ENCODE measurements around the gene HLA-B.
A peak's percentile ranks its signal among the peaks of the same experiment; 100 is the strongest.

HLA-B gene

GRCh38 chr6:31356946-31357466 is at the start of gene HLA-B:
TSS of gene HLA-B (minus strand) at chr6:31357179. CDS start at chr6:31357158, 21 bp downstream.
- CTCF ChIA-PET: interaction anchor here (0.5 to 0.9 kb wide), 4 partner anchors 9 to 180 kb away, joined by 3 to 4 read pairs (median 3); no protein-coding TSS in a partner anchor
- POLR2A ChIA-PET: interaction anchor here (1.2 kb wide), 1 partner anchor 198 kb away, joined by 4 read pairs; the partner anchor contains the start of gene TCF19
- Histone ChIP-seq H3K36me3 (ENCODE audit: control insufficient read depth in 2 of 2, insufficient read depth in 1 of 2, low read length in 2 of 2) (peaks cover 0 to 22% of the 10 kb centered on the region in 2 experiments; a peak in 1 of 3 replicates), H3K27ac (ENCODE audit: extremely low read depth, low read depth, low read length) (peak within 1 kb of the TSS; percentile 29; the same call in 1 of the 2 replicates), H3K4me1 (ENCODE audit: control insufficient read depth, insufficient read depth, low read length) (no peaks in the 10 kb centered on the region), H3K4me3 (ENCODE audit: low read depth, low read length) (peak within 1 kb of the TSS; percentile 68), H3K9me3 (ENCODE audit: control insufficient read depth, insufficient read depth, low read depth, low read length) (no peaks in the 10 kb centered on the region)
- TF ChIP-seq BCL6B (tag by site-specific recombination; IDR thresholded peaks at IDR 0.05): no peak
- TF ChIP-seq ZNF394 (tag by site-specific recombination; IDR thresholded peaks at IDR 0.05; ENCODE audit: borderline replicate concordance): peak; percentile 41; the same call in 1 of the 2 replicates
- TF ChIP-seq OVOL3 (tag by site-specific recombination; IDR thresholded peaks at IDR 0.05): no peak
- TF ChIP-seq, protein P1, sequence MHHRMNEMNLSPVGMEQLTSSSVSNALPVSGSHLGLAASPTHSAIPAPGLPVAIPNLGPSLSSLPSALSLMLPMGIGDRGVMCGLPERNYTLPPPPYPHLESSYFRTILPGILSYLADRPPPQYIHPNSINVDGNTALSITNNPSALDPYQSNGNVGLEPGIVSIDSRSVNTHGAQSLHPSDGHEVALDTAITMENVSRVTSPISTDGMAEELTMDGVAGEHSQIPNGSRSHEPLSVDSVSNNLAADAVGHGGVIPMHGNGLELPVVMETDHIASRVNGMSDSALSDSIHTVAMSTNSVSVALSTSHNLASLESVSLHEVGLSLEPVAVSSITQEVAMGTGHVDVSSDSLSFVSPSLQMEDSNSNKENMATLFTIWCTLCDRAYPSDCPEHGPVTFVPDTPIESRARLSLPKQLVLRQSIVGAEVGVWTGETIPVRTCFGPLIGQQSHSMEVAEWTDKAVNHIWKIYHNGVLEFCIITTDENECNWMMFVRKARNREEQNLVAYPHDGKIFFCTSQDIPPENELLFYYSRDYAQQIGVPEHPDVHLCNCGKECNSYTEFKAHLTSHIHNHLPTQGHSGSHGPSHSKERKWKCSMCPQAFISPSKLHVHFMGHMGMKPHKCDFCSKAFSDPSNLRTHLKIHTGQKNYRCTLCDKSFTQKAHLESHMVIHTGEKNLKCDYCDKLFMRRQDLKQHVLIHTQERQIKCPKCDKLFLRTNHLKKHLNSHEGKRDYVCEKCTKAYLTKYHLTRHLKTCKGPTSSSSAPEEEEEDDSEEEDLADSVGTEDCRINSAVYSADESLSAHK (tag by site-specific recombination; IDR thresholded peaks at IDR 0.05): no peak
- TF ChIP-seq GLIS2 (tag by site-specific recombination; IDR thresholded peaks at IDR 0.05): peak; percentile 45; the same call in 1 of the 2 replicates
- no peak for TF ChIP-seq ZNF623 (tag by site-specific recombination; IDR thresholded peaks at IDR 0.05)
- no peak for TF ChIP-seq ZNF324 (tag by site-specific recombination; IDR thresholded peaks at IDR 0.05)
- no peak for TF ChIP-seq ZNF146 (tag by site-specific recombination; IDR thresholded peaks at IDR 0.05)
- TF ChIP-seq PRDM6 (tag by site-specific recombination; IDR thresholded peaks at IDR 0.05): no peak
- TF ChIP-seq KLF16 (tag by site-specific recombination; IDR thresholded peaks at IDR 0.05): no peak
- no peak for TF ChIP-seq ZBTB8A (tag by site-specific recombination; IDR thresholded peaks at IDR 0.05)
- no peak for TF ChIP-seq ZNF112 (tag by site-specific recombination; IDR thresholded peaks at IDR 0.05)
- TF ChIP-seq ZNF629 (tag by site-specific recombination; IDR thresholded peaks at IDR 0.05): no peak
- no peak for TF ChIP-seq ZNF677 (tag by site-specific recombination; IDR thresholded peaks at IDR 0.05)
- no peak for TF ChIP-seq ZNF114 (tag by site-specific recombination; IDR thresholded peaks at IDR 0.05)
- no peak for TF ChIP-seq ZNF521 (tag by site-specific recombination; IDR thresholded peaks at IDR 0.05)
- no peak for TF ChIP-seq ZNF214 (tag by site-specific recombination; IDR thresholded peaks at IDR 0.05; ENCODE audit: borderline replicate concordance)
- no peak for TF ChIP-seq ZBTB17 (tag by site-specific recombination; IDR thresholded peaks at IDR 0.05)
- TF ChIP-seq ZNF202 (tag by site-specific recombination; IDR thresholded peaks at IDR 0.05; ENCODE audit: borderline replicate concordance): no peak
- TF ChIP-seq ZNF354C (tag by site-specific recombination; IDR thresholded peaks at IDR 0.05; ENCODE audit: borderline replicate concordance, low read depth): no peak
- TF ChIP-seq HOXA7 (CRISPR knock-in tag; IDR thresholded peaks at IDR 0.05; ENCODE audit: borderline replicate concordance): no peak
- no peak for TF ChIP-seq ZNF175 (tag by site-specific recombination; IDR thresholded peaks at IDR 0.05)
- no peak for TF ChIP-seq ZNF133 (tag by site-specific recombination; IDR thresholded peaks at IDR 0.05)
- TF ChIP-seq ZNF621 (tag by site-specific recombination; IDR thresholded peaks at IDR 0.05): no peak
- no peak for TF ChIP-seq ZNF239 (tag by site-specific recombination; IDR thresholded peaks at IDR 0.05)
- TF ChIP-seq EGR2 (tag by site-specific recombination; IDR thresholded peaks at IDR 0.05; ENCODE audit: low read depth): peak; percentile 31; the same call in 1 of the 2 replicates
- TF ChIP-seq, protein P2, sequence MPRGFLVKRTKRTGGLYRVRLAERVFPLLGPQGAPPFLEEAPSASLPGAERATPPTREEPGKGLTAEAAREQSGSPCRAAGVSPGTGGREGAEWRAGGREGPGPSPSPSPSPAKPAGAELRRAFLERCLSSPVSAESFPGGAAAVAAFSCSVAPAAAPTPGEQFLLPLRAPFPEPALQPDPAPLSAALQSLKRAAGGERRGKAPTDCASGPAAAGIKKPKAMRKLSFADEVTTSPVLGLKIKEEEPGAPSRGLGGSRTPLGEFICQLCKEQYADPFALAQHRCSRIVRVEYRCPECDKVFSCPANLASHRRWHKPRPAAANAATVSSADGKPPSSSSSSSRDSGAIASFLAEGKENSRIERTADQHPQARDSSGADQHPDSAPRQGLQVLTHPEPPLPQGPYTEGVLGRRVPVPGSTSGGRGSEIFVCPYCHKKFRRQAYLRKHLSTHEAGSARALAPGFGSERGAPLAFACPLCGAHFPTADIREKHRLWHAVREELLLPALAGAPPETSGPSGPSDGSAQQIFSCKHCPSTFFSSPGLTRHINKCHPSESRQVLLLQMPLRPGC (tag by site-specific recombination; IDR thresholded peaks at IDR 0.05): no peak
- no peak for TF ChIP-seq ZSCAN4 (tag by site-specific recombination; IDR thresholded peaks at IDR 0.05)
- TF ChIP-seq ZXDB (tag by site-specific recombination; IDR thresholded peaks at IDR 0.05): no peak
- no peak for TF ChIP-seq GLI4 (tag by site-specific recombination; IDR thresholded peaks at IDR 0.05)
- no peak for TF ChIP-seq ZNF76 (tag by site-specific recombination; IDR thresholded peaks at IDR 0.05; ENCODE audit: borderline replicate concordance, low read depth)
- TF ChIP-seq SP7 (tag by site-specific recombination; IDR thresholded peaks at IDR 0.05): no peak; the same call in 1 of the 2 replicates

Measured in HEK293 (cell line).